Liver (tissue), 9 donors: ENCODE measurements around the gene NUTM2F. TPM values are rescaled to one million over a fixed set of nuclear protein-coding genes. Genes with fewer than 3 reads are reported as not detected.
"Not testable (repeated sequence)": the region's sequence is repeated elsewhere in the genome, so short reads cannot be mapped to it uniquely, and the experiment has no call there.

Source experiments
- DNase-seq: peaks from one replicate; pipeline ENCODE4 v3.0.0-alpha.2; 2017; ENCODE audit warnings: low spot score
- H3K27ac ChIP-seq, 2 donors: one replicate each; pipeline ENCODE4 v1.7.0; 2013; ENCODE audit warnings: inconsistent platforms in 2 of 2, low read length in 2 of 2, control low read depth in 1 of 2, low read depth in 1 of 2, mild to moderate bottlenecking in 1 of 2
- H3K27me3 ChIP-seq, 4 donors: one replicate each; pipeline versions ENCODE4 v1.6.1 to v1.7.0; 2013; ENCODE audit warnings: low read length in 3 of 4, inconsistent platforms in 1 of 4, mild to moderate bottlenecking in 1 of 4, moderate library complexity in 1 of 4; ENCODE audit not compliant: control insufficient read depth in 4 of 4, insufficient read depth in 4 of 4
- H3K36me3 ChIP-seq, 4 donors: one replicate each; pipeline versions ENCODE4 v1.6.1 to v1.7.0; 2013; ENCODE audit warnings: low read length in 3 of 4, mild to moderate bottlenecking in 3 of 4, low read depth in 1 of 4, moderate library complexity in 1 of 4; ENCODE audit not compliant: control insufficient read depth in 4 of 4, insufficient read depth in 3 of 4
- H3K4me1 ChIP-seq, 4 donors: one replicate each; pipeline versions ENCODE4 v1.6.1 to v1.7.0; 2013; ENCODE audit warnings: low read length in 3 of 4, mild to moderate bottlenecking in 3 of 4, moderate library complexity in 1 of 4; ENCODE audit not compliant: control insufficient read depth in 4 of 4, insufficient read depth in 4 of 4
- H3K4me3 ChIP-seq, 3 donors: one replicate each; pipeline versions ENCODE4 v1.6.1 to v1.7.0; 2013; ENCODE audit warnings: low read length in 3 of 3, control low read depth in 1 of 3, low read depth in 1 of 3, mild to moderate bottlenecking in 1 of 3
- H3K9ac ChIP-seq, 2 donors: one replicate each; pipeline ENCODE4 v1.7.0; 2013; ENCODE audit warnings: low read length in 2 of 2, mild to moderate bottlenecking in 2 of 2, moderate library complexity in 2 of 2, control low read depth in 1 of 2, low read depth in 1 of 2
- H3K9me3 ChIP-seq, 4 donors: one replicate each; pipeline versions ENCODE4 v1.6.1 to v1.7.0; 2013; ENCODE audit warnings: low read length in 3 of 4; ENCODE audit not compliant: control insufficient read depth in 4 of 4
- WGBS: extraction: QIAGEN DNeasy Blood & Tissue Kit; methylation state at CpG from one replicate; pipeline ENCODE4 v1.1.7; 2013; 5-methylcytosine and 5-hydroxymethylcytosine counted together
- polyA plus RNA-seq, 2 donors: library from polyadenylated mRNA; stranded (reverse) in 1 of 2; unstranded in 1 of 2; fragments of 200-250 nt in 1 of 2; fragments of >200 nt in 1 of 2; fragmentation: Nextera tagmentation in 1 of 2; extraction: Ambion mirVana in 1 of 2; gene quantifications; one replicate each; pipeline versions ENCODE4 v1.2.1 to v1.2.3, GENCODE V29; 2013 to 2015
- total RNA-seq, 2 donors: library from RNA; depleted of rRNA; stranded (reverse); fragments of >200 nt; gene quantifications; one replicate each; pipeline ENCODE4 v1.2.3, GENCODE V29; 2014
- donor health status: healthy.
- donor health status: healthy.
- donor health status: healthy.
- donor health status: healthy.
- donor health status: healthy.

Gene NUTM2F
- total and polyA plus RNA-seq, 4 donors, result under 0.01 to 0.01 TPM; not detected in 2

DNA sequence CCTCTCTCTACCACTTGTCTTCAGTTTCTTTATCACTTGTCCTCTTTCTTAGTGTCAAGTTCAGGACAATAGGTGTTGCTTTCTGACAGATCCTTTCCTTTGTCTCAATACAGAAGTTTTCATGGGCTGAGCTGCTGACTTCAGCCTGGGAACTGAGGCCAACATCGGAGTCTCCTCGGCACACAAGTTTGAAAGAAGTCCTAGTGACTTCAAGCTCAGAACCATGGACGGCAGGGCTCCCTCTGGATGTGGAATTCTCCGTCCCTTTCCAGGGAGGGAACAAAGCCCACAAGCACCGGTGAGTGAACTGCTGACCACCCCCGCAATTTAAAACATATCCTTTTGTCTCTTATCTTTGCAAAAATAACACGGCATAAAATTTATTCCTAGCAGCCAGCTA lies 10.3 kb upstream of the NUTM2F start:
- H3K27me3 ChIP-seq, H3K4me1 ChIP-seq, H3K4me3 ChIP-seq, H3K36me3 ChIP-seq, H3K9ac ChIP-seq, H3K9me3 ChIP-seq, H3K27ac ChIP-seq, DNase-seq: not testable (repeated sequence)
- WGBS, result 72% methylated on average over 7 of the region's 7 CpGs

DNA sequence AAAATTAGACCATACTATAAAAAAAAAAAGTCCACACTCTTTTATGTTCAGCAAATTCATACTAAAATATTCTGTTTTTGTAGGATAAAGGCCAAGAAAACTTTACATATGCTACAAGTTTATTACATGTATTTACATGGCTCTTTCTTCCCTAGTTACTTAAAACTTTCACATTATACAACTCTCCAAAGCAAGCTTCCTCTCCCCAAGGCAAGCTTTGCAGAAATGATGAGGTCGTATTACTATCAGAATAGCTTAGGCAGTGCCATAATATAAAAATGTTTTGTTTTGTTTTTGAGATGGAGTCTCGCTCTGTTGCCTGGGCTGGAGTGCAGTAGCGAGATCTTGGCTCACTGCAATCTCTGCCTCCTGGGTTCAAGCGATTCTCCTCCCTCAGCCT lies 8.0 kb upstream of the NUTM2F start:
- not testable (repeated sequence) for H3K9me3 ChIP-seq, H3K9ac ChIP-seq, H3K27me3 ChIP-seq, H3K4me3 ChIP-seq, DNase-seq, H3K36me3 ChIP-seq, H3K4me1 ChIP-seq, H3K27ac ChIP-seq
- WGBS, result 95% methylated on average over 4 of the region's 4 CpGs

DNA sequence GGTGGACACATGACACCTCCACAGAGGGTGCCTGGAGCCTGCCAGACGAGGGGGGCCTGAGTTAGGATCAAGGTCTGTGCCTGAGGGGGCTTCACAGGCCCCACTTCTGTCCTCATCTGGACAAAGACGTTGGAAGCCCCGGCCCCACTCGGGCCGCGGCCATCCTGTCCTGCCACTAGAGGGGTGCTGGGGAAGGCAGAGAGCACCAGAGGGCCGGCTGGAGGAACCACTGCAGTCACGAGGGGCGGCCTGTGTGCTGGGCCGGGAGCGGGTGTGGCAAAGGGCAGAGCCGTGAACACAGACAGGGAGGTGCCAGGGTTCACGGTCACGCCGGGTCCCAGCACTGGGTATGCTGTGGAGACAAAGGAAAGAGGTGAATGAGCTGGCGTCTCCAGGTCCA lies 2.9 kb downstream of the NUTM2F start:
- not testable (repeated sequence) for H3K4me1 ChIP-seq, H3K27me3 ChIP-seq, H3K9me3 ChIP-seq, DNase-seq, H3K36me3 ChIP-seq, H3K4me3 ChIP-seq, H3K27ac ChIP-seq, H3K9ac ChIP-seq
- WGBS, result 85% methylated on average over 15 of the region's 16 CpGs

DNA sequence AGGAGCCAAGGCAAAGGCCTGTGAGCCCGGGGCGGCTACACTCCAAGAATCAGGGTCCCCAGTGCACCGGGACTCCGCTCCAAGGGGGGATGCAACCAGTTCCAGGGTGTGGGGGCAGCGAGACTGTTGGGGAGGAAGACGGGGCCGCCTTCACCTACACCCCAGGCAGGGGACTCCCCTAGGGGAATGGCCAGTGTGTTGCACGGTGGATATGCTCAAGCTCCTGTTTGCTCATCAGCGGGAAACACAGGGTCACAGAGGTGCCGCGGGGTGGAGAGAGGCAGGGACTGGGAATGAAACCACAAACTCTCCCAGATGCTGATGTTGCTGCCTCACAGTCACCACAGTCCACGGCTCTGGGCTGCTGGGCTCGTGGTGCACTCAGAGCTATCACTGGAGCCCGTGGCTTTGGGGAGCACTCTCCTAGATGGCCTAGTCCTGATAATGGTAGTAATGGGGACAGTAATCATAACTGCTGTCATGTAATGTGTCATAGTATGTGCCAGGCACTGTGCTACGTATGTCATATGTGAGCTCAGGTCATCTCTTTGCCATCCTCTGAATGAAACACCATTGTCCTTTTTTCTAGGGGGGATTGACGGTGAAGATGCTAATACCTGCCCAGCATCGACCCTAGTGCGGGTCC lies 5.2 kb downstream of the NUTM2F start:
- not testable (repeated sequence) for H3K9me3 ChIP-seq, H3K4me1 ChIP-seq, H3K27me3 ChIP-seq, H3K36me3 ChIP-seq, H3K27ac ChIP-seq, H3K4me3 ChIP-seq, DNase-seq, H3K9ac ChIP-seq
- WGBS, result 80% methylated on average over 13 of the region's 18 CpGs

DNA sequence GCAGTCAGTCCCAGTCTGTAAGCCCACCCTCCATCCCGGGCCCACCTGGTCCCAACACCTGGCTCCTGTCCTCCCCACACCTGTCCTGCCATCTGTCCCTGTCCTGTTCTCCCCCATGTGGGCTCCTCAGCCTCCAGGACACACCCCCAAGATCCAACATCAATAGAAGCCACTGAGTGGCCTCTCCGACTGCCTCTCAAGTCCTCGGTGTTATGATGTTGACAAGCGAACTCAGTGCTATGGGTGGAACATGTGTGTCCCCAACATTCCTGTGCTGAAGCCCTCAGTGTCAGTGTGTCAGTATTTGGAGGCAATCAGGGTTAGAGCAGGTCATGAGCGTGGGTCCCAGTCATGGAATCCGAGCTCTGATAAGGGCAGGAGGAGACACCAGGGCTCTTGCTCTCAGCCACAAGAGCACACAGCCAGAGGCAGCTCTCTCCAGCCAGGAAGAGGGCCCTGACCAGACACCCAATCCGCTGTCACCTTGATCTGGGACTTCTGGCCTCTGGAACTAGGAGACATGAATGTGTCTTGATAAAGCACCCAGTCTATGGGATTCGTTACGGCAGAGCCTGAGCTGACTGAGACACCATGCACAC lies 6.0 kb downstream of the NUTM2F start:
- 93% methylated on average over 8 of the region's 9 CpGs for WGBS
- H3K4me3 ChIP-seq, H3K27me3 ChIP-seq, H3K36me3 ChIP-seq, H3K27ac ChIP-seq, H3K9me3 ChIP-seq, H3K9ac ChIP-seq, H3K4me1 ChIP-seq, DNase-seq: not testable (repeated sequence)

DNA sequence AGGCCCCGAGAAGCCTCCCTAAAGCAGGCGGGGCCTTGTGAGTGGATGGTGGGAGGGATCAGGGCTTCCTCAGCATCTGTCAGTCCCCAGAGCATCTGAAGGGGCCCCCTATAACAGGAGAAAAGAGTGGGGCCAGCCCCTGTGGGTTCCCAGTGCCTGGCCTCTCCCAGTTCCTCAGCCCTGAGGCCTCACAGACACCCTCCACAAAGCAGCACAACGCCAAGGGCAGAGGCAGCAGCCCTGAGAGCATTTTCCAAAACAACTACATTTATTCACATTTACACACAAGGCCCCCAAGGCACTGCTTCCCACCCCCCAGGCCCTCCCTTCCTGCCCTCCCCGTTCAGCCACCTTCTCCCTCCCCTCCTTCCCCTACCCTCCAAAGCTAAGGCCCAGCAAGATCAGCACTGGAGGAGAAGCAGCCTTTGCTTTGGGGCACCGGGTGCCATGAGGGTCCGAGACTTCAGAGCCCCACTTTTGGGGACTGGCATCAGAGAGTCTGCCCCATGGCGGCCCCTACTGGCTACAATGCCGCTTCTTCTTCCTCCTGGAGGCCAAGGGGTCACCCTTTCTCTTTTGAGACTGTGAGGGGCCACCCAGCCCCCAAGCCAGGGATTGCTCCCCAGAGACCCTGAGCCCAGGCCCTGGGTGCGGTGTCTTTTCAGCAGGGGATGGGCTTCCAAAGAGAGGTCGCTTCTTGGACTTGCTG lies 10.3 kb downstream of the NUTM2F start:
- not testable (repeated sequence) for H3K4me1 ChIP-seq, H3K36me3 ChIP-seq, H3K27me3 ChIP-seq, H3K9ac ChIP-seq, H3K9me3 ChIP-seq, DNase-seq, H3K27ac ChIP-seq, H3K4me3 ChIP-seq
- 100% methylated on average over 1 of the region's 10 CpGs for WGBS

DNA sequence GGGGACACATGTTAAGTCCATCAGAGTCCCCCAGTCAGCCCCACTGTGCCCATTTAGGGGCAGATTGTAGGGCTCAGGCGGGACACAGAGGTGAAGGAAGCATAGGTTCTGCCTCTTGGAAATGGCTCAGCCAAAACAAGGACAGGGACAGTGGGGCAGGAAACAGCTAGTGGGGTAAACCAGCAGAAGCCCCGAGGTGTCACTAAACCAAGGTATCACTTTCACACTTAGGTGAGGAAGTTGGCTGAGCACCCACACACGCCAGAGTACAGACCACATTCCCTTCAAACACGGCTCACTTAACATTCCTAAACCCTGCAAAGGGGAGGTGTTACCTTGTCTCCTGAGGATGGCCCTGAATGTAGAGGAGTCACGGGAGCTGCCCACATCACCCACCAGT lies 12.2 kb downstream of the NUTM2F start:
- H3K9ac ChIP-seq, result not testable (repeated sequence)
- 64% methylated on average over 2 of the region's 5 CpGs for WGBS

DNA sequence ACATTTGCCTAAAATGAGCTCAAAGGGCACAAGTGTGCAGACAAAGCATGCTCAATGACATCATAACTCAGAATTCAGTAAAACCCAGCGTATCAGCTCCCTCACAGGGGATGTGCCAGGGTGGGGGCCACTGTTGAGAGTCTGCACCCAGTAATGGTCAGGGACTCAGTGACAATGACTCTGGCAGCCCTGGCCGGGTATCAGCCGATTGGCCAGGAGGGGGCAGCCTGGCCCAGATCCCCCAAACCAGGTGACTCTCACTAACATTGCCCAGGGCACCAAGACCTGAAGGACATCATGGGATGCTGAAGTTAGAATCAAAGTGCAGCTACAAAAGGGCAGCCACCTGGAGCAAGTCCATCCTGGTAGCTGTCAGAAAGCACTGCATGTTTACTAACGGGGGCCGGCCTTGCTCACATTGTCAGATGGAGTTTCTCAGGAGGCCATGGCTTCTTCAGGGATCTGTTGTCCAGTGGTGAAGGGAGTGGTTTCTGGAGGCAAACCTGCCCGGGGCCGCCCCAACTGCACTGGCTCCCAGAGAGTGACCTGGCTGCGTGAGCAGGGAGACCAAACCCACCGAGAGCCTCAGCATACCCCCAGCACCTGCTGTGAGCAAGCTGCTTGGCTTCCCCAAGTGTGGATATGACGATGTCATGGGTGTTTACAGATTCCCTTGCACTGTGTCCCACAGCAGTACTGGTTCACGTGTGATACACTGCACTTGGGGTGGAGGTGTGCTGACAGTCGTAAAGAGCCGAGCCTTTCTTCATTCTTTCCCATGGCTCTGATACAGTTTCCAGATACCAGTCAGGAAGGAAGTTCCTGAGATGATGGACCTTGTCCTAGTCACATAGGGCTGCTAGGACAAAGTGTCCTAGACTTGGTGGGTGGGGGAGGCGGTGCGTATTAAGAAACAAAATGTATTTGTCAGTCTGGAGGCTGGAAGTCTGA lies 13.1 kb downstream of the NUTM2F start:
- H3K4me1 ChIP-seq, H3K4me3 ChIP-seq, H3K9me3 ChIP-seq, H3K27ac ChIP-seq, H3K36me3 ChIP-seq, DNase-seq, H3K9ac ChIP-seq, H3K27me3 ChIP-seq: not testable (repeated sequence)
- WGBS, result 93% methylated on average over 6 of the region's 15 CpGs

More for the DNA sequence above, 12.2 kb downstream of the NUTM2F start:
- H3K27me3 ChIP-seq, H3K27ac ChIP-seq, H3K4me1 ChIP-seq, H3K4me3 ChIP-seq, H3K36me3 ChIP-seq, H3K9me3 ChIP-seq, DNase-seq: not testable (repeated sequence)
